NT2/D1 (cell line): ENCODE results near the gene GMDS.

Experiments
- SUZ12 ChIP-seq: IDR thresholded peaks from 2 replicates; pipeline ENCODE4 v1.6.1; 2011; ENCODE audit not compliant: insufficient read length, insufficient read depth; ENCODE audit errors: extremely low read depth
- YY1 ChIP-seq: IDR thresholded peaks from 2 replicates; pipeline ENCODE4 v1.6.1; 2011; ENCODE audit not compliant: insufficient read length, insufficient read depth
- ZNF274 ChIP-seq: IDR thresholded peaks from 2 replicates; pipeline ENCODE4 v1.6.1; 2011; ENCODE audit warnings: mild to moderate bottlenecking, low read depth, low read length

- TF ChIP-seq ZNF274 = no peak
- no peak for TF ChIP-seq YY1
- TF ChIP-seq SUZ12 = no peak
Observed at GRCh38 chr6:1702580-1703051, 542.8 kb downstream of the GMDS start.
